SHP77 treated with DMSO at 0.1 percent for 48 hours (cell line): ENCODE results near the gene CLIC5.

Source experiments
- DNase-seq: peaks from one replicate; lab custom pipeline; 2025; lab: John Stamatoyannopoulos, UW

Gene CLIC5

DNA sequence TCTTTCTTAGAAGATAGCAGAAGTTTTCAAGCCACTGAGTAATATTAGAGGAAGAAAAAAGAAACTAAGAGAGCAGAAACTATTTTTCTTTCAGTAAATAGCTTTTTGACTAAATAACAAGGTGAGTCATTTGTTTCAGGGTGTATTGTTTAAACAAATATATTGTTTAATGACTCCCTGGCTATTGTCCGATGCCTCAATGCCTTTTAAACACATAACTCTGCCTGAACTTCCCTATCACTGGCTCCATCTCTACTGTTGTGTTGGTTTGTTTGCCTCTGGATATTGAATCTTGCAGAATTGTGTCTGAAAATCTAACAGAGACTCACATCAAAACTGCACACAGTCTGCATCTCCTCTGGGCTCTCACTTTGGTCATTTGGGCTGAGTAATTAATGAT, 19.6 kb upstream of the CLIC5 start:
- DNase-seq: no peak

DNA sequence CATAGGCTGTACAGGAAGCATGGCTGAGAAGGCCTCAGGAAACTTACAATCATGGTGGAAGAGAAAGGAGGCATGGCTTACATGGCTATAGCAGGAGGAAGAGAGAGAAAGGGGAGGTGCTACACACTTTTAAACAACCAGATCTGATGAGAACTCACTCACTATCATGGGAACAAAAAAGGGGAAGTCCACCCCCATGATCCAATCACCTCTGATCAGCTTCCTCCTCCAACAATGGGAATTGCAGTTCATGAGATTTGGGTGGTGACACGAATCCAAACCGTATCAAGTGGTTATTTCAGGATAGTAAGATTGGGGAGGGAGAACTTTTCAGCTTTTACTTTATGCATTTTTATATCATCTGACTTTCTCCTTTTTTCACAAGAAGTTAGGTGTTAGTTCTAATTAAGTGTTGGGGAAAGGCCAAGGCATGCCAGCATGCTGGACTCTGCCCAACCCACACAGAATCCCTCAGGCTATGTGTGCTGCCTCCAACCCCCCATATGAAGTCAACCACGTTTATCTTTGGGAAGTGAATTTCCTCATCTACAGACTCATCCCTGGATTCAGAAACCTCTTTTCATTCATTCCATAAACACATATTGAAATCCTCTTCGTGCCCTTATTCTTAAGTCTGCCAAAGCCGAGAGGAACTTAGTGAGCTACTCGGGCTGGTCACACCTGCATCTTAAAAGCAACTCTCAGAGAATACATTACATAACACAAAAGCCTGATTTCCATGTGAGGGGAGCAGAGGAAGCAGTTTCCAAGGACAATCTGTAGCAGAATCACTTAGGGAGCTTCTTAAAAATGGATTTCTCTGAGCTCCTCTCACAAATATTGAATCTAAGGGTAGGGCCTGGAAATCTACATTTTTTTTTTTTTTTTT, 16.7 kb upstream of the CLIC5 start:
- no peak for DNase-seq

DNA sequence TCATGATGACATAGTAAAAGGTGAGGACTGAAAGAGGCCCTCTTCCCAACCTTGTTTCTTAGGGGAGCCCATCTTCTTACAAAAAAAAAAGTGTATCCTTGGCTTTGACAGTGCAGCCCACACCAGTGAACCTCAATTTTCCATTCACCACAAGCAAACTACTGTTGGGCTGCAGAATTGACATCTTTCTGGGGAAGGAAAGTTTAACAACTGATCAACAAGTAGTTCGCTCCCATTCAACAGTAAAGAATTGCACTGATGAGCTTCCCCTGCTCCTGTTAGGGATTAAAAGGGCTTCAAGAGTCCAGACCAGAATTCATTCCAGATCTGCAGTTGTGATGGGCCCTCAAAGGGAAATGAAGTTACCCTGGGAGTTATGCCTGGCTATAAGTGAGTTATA, 13.9 kb upstream of the CLIC5 start:
- no peak for DNase-seq

DNA sequence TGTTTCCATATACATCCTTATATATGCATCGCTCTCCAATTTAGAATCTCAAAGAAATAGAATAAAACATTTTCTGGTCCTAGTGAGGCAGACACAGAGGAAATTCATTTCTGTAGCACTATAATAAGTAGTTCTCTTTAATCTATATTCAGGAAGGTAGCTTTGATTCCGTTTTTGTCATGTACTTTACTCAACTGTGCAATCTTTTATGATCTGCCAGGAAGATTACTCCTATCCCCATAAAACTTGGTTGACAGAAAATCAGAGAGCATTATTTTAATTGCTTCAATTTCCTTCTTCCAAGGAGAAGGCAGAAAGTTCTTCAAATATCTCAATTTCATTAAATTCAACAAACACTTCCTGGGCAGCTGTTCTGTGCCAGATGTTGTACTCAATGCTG, 10.6 kb upstream of the CLIC5 start:
- no peak for DNase-seq

DNA sequence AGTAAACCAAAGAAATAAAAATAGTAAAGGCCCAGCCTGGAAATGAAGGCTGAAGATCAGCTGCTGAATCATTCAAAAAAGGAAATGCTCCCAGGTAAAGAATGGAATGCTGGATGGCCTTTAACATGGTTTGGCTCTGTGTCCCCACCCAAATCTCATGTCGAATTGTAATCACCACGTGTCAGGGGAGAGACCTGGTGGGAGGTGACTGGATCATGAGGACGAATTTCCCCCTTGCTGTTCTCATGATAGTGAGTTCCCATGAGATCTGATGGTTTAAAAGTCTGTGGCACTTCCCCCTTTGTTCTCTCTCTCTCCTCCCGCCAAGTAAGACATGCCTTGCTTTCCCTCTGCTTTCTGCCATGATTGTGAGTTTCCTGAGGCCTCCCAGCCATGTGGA, 9.9 kb upstream of the CLIC5 start:
- DNase-seq: no peak

DNA sequence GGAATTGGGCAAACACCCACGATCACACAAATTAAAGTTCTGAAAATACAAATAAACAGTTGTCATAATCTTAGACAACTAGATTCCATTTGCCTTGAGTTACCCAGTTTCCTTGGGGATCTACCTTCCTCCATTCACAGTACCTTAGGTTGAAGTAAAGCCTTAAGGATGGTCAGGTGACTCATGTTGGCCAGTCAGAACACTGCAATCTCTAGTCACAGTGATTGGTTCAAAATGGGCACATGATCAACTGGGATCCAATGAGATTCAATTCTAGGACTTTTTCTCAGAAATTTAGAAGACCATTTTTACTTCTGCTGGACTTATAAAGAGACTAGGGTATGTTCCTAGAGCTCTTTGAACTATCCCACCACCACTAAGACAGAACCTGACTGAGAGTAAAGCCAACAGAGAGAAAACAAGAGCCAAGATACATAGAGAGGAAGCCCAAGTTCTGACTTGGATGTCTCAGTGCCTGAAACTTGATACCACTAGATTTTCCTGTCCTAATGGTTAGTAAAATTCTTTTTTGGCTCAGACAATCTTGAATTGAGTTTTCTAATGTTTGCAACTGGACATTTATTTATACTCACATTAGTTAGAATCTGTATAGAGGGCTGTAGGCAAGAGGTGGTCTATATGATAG, 8.6 kb upstream of the CLIC5 start:
- no peak for DNase-seq

DNA sequence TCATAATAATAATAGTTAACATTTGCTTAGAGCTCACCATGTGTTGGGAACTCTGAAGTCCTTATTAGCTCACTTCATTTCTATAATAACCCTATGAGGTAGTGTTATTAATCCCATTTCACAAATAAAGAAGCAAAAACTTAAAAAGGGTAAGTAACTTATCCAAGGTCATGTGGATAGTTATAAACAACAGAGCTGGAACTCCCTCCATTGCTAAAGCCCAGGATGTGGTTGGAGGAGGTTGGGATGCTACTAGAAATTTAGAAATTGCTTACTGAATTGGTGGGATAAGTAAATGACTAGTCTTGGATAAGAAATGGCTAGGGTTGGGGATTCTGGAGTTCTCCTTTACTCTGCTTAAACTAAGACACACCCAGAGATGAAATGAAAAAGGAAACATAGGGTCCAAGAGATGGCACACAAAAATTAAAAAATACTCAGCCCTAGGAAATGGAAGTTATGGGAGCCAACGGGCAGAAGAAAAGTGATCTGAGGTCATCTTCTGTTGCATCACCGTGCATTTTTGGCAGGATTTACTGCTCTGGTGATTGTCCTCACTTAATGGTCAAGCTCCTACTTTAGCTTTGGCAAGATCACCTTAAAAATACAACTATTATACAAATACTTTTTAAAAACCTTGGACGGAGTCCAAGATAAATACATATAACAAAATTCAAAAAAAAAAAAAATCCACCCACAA, 7.7 kb upstream of the CLIC5 start:
- no peak for DNase-seq

DNA sequence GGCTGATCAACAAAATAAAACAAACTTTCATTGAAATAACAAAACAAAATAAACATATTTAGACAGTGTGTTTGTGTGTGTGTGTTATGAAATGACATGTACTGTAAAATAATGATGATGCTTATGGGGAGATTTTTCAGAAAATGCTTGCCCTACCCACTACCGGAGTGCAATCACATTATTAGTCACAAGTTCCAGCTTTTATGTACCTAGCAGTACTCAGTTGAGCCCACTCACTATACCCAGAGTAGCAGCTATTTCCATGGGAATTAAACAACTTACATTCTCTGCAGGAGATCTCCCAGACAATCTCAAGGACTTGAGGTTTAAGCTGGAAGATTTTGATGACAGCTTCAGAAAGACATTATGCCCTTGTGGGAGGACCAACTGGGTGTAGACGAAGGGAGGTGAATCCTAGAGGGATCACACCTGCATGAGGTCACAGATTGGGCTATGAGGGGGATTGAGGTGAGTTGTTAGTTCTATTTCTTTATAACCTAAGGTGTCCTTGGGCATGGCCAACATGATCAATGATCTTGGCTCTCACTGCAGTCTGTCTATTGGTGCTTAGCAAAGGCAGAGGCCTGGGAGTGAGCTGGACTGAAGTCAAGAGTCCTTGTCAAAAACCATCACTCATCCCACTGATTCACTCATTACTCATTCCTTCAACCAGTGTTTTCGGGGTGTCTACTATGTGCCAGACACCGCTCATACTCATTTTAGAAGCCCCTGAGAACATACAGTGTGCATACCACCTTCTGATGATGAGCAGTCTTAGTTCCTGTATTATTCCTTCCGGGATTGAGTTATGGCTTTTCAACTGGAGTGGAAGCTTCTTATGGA, 6.7 kb upstream of the CLIC5 start:
- DNase-seq: no peak

DNA sequence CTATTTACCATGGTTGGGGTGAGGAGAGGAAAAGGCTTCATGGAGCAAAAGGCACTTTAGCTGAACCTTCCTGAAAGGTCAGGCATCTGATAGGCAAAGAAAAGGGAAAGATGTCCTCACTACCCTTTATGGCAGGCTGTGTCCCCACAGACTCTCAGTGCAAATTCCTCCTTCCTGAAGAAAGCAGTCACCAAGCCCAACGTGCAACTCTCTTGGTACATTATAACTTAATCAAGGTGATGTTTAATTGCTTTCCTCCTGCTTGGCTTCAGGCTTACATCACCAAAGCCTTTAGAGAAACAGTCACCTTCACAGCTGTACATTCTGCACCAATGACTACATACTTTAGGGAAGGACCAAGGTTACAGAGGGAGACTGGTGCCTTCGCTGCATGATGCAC, 2.1 kb upstream of the CLIC5 start:
- no peak for DNase-seq

DNA sequence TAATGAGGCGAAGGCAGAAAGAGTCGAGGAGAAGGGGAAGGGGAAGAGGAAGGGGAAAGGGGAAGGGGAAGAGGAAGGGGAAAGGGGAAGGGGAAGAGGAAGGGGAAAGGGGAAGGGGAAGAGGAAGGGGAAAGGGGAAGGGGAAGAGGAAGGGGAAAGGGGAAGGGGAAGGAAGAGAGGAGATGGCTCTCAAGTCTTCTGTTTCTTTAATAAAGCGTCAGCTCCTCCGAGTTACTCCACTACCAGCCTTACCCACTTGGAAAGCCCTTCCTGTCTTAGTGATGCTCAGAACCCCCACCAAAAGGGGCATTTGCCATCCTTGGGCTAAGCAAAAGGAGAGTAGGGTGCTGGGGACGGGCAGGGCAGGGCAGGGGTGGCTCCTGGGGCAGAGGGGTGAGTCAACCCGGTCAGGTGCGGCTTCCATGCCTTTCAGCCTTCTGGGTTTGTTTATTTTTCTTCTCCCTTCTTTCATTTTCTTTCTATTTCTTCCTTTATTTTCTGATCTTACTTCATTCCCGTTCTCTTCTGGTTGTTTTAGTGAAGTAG, 476 bp upstream of the CLIC5 start:
- DNase-seq: no peak

DNA sequence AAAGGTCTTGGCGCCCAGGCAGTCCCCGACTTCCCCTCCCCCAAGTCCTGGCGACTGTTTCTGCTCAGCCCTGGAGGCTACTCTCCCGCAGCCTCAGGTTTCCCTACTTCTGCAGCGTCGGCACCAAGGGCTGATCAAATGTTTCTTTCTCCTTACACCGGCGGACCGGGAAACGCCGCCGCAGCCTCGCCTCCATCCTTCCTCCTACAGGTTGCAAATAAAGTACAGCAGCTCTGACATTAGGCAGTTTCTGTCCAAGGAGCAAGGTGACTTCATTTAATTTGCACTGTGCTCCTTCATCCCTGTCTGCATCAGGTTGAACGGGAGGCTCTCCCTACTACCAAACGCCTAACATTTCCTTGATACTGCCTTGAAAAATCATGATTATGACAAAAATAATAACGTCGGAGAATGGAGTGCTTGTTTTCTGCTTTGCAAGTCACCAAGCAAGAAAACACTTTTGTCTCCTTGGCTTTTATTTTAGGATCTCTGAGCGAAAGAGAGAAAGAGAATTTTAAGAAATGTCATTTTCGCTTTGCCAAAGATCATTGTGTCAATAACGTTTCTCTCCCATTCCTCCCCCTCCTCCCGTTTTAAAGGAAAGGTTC, 1.0 kb downstream of the CLIC5 start:
- DNase-seq: no peak

DNA sequence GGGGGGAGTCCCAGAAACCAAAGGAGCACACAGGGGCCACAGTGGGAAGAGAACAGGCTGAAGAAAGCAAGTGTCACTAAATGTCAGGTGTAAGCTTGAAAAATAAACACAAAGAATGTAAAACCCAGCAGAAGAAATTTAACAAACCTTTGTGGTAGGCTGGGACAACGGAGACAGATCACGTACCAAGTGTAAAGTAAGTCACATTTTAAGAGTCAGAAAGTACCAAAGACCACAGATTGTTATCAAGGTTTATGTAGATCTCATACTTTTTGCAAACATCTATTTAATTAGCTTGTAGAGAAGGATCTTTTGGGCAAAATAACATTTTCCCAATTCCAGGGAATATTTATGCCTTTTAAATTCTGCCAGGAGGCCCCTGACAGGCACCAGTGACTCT, 1.6 kb downstream of the CLIC5 start:
- no peak for DNase-seq

DNA sequence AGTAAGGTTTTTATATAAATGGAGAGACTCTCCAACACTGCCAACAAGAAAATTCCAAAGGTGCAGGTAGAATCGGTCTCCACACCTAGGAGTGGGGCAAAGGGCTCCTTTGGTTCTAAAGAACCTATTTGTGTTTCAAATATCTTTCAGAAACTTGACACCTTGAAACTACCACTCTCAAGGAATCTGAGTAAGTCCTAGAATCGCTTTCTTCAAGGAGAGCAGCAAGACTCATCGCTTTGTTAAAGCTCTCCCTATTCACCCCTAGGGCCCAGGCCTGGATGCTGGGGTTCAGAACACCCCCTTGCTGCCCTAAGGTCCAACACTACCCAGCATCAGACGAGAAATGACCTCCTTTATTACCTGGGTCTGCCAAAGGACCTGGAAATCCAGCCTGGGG, 2.0 kb downstream of the CLIC5 start:
- DNase-seq: no peak

DNA sequence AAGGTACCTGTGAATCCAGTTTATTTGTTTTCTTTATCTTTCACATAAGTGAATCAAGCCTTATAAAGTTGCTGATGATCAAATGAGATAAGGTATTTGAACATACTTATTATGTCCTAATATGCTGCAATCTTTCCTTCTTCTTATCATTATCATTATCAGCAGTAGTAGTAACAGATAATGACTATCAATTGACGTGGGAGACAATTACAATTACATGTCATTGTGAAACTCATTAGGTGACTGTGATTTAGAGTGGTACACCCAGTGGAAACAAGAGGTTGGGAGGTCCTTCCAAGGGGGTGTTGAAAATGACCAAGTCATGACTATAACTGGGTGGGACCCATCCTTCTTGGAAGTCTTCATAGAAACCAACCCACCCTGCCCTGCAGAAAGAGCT, 2.8 kb downstream of the CLIC5 start:
- DNase-seq: no peak

DNA sequence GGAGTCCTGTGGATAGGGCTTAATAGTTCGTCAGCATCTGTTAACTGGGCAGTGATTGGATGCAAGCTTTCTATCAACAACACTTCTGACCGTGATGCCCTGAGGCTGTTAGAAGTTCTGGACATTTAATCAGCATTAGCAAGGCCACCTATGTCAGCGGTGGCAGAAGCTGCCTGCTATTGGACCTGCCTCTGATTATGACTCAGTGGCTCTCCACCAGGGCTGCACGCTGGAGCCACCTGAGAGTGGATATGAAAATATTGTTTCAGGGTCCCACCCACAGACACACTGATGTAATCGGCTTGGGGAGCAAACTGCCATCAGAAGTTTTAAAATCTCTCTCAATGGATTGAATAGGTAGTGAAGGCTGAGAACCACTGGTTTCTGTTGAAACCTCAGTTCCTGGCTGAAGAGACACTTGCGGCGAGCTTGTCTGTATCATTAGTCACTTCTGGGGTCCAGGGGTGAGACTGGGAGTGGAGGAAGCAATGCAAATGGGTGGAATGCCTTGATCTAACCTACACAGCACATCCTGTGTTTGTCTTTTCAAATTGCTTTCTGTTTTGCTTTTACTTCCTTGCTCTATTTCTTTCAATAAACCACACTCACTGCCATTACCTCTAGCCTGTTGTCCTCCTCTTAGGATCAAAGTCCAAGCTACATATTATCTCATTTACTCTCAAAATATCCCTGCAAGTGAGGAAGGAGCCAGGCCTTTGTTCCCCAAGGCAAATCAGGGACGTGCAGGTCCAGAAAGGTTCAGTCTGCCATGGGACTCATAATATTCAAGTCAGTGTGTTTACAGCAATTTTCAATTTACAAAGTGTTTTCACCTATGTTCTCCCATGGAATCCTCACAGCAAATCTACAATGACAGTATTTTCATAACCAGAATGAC, 4.2 kb downstream of the CLIC5 start:
- DNase-seq: no peak

DNA sequence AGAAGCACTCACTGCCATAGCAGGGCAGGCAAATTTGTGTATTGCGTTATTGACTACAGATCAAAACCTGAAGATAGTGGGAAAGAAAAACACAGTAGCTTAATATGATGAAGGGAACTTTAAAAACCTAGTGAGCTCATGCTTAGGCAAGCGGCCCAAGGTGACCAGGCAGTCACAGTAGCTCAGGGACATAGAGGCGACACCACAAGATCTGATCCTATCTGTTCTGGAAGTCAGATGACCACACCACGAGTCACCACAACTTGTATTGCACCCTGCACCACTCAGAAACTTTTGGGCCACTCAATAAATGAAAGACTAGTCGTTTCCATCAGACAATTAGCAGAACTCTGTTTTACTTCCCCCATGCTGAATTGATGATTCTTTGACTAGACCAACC, 4.9 kb downstream of the CLIC5 start:
- no peak for DNase-seq

DNA sequence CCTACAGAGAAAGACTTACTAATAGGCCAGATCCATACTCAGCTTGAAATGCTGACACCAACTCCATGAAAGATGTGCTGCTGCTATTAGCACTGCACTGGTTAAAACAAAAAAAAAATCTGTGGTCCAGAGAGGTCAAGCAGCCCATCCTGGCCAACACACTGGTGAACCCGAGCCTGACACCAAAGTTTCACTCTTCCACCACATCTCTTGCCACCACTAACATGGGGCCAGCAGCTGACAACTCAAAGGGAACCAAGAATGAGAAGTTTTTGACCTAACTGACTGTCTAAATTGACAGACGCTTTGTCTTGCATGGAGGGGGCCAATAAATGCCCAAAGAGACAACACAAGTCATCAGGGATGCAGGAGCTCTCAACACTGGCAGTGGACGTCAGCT, 5.4 kb downstream of the CLIC5 start:
- DNase-seq: no peak

DNA sequence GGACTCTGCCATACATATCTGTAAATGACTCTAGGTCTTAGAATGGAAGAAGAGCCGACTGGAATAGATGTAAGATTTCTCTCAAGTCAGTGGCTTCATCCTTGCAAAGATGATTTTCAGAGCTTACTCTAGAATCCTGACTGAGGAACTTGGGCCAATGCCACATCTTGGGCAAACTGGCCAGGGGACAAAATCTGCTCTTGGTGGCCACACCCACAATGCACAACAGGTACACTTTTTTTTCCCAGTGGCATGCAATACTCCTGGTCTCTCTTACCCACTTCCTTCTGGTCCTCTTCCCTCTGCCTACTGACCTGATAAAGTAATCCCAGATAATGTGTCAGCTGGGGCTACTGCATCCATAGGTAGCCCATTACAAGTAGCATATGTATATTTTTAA, 13.4 kb downstream of the CLIC5 start:
- no peak for DNase-seq

DNA sequence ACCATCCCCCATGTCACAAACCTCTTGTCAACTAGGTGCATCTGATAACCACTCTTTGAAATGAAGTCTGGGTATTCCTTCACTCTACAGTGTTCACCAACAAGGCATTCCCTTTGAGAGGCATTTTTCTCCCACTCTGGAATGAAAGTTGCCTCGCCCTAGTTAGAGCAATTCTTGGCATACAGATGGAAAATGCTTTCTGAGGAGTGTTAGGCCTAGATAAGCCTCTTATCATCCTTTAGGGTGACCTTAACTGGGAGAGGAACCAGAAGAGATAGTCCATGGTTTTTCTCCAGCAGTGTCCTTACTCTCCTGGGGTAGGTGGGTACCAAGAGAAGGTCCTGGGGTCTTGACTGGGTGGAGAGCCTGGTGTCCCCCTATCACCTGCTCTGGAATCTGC, 14.8 kb downstream of the CLIC5 start:
- DNase-seq: no peak

DNA sequence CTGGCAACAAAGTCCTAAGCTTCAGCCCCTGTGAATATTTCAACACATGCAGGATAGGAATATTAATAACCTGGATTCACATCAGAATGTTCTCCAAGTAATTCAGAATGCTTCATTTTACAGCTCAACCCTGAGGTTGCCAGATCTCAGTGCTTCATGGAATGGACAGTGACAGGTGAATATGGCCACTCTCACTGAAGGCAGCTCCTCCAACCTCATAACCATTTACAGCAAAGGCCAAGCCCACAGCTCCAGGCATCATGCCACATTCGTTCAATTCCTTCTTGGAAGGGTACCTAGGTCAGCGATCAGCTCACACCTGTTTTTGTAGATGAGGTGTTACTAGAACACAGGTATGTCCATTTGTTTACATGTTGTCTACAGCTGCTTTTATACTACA, 17.1 kb downstream of the CLIC5 start:
- no peak for DNase-seq
